ENCODE data around the gene OR51B5.

- TF ChIP-seq EP300 (IDR thresholded peaks at IDR 0.05) = no peak
- TF ChIP-seq POLR2AphosphoS5 (IDR thresholded peaks at IDR 0.05) = no peak
Measured at GRCh38 chr11:5364214-5364613, 20.9 kb upstream of the OR51B5 start.
